Loucy (cell line): ENCODE data around the gene SERTAD1.

ENCODE experiments used
- CTCF ChIP-seq: fragments of 200-600 bp; sonication (generic); conservative IDR thresholded peaks from 2 replicates; pipeline ENCODE4 v1.5.1; 2014; ENCODE audit warnings: mild to moderate bottlenecking, antibody characterized with exemption, low read length
- EZH2phosphoT487 ChIP-seq: fragments of 200-600 bp; IDR thresholded peaks from 2 replicates; pipeline ENCODE4 v1.6.1; 2018; ENCODE audit warnings: antibody characterized with exemption, mild to moderate bottlenecking, moderate library complexity, borderline replicate concordance

GRCh38 chr19:40450664-40451063, 24.9 kb upstream of the SERTAD1 start:
- no peak for TF ChIP-seq CTCF
- TF ChIP-seq EZH2phosphoT487 = no peak
